Esophagus muscularis mucosa (tissue), 4 donors: ENCODE measurements around the gene ZNF660. TPM values are rescaled to one million over a fixed set of nuclear protein-coding genes. Genes with fewer than 3 reads are reported as not detected.
A peak's percentile ranks its signal among the peaks of the same experiment; 100 is the strongest.

ENCODE experiments used
- DNase-seq: peaks from one replicate; pipeline ENCODE4 v3.0.0-alpha.2; 2017; ENCODE audit errors: extremely low spot score
- H3K27ac ChIP-seq, 4 donors: fragments of 200-600 bp; sonication (generic); replicated peaks in 1 of 4; 1 replicate in 3 of 4; 2 replicates in 1 of 4; pipeline ENCODE4 v1.5.1; 2016 to 2019; ENCODE audit warnings: mild to moderate bottlenecking in 1 of 4
- H3K27me3 ChIP-seq, 4 donors: fragments of 200-600 bp; sonication (generic); one replicate each; pipeline versions ENCODE4 v1.5.1 to v1.6.0; 2016 to 2019
- H3K36me3 ChIP-seq, 4 donors: fragments of 200-600 bp; sonication (generic); one replicate each; pipeline ENCODE4 v1.5.1; 2016 to 2019
- H3K4me1 ChIP-seq, 4 donors: fragments of 200-600 bp; sonication (generic); one replicate each; pipeline ENCODE4 v1.5.1; 2016 to 2019
- H3K4me3 ChIP-seq, 4 donors: fragments of 200-600 bp; sonication (generic); 1 replicate in 2 of 4; 2 replicates in 2 of 4; pipeline ENCODE4 v1.5.1; 2016 to 2019; ENCODE audit warnings: mild to moderate bottlenecking in 4 of 4, moderate library complexity in 1 of 4
- H3K9me3 ChIP-seq, 4 donors: fragments of 200-600 bp; sonication (generic); 1 replicate in 3 of 4; 2 replicates in 1 of 4; pipeline ENCODE4 v1.5.1; 2016 to 2019
- POLR2A ChIP-seq: fragments of 450-650 bp; IDR thresholded peaks from one replicate; pipeline ENCODE4 v1.6.1; 2017; ENCODE audit warnings: antibody characterized with exemption, moderate library complexity, mild to moderate bottlenecking, low read depth
- POLR2AphosphoS5 ChIP-seq, 2 donors: sonication (generic); formaldehyde crosslinking; IDR thresholded peaks; one replicate each; pipeline ENCODE4 v1.6.1; 2017; ENCODE audit warnings: antibody characterized with exemption in 2 of 2
- WGBS: methylation state at CpG from one replicate; pipeline ENCODE4 v1.1.5; 2018; 5-methylcytosine and 5-hydroxymethylcytosine counted together
- intact Hi-C: fragments of 100-400 bp; cut with DNase I; formaldehyde crosslinking; loops from one replicate; pipeline ENCODE4 v1.15.1; 2023
- total RNA-seq, 4 donors: library from RNA; depleted of rRNA; stranded (reverse); fragments of >200 nt; gene quantifications; one replicate each; pipeline versions ENCODE4 v1.1.0 to v1.2.1, GENCODE V29; 2016

ZNF660 gene
- total RNA-seq, 4 donors from 2014 or later = 2.1 to 2.9 (median 2.6) TPM

GRCh38 chr3:44648564-44649229, 63.9 kb downstream of the ZNF660 start, which contains the start of gene ZNF35:
ZNF35 (plus strand) TSS chr3:44648732; CDS start chr3:44651068, 2,336 bp downstream.
- intact Hi-C loops = loop anchor here (10.0 kb wide), 1 partner anchor 76 kb away; the partner anchor contains the start of gene ZNF501
- TF ChIP-seq POLR2AphosphoS5 (IDR thresholded peaks at IDR 0.05) = peak; percentile 46 to 69
- no peak for TF ChIP-seq POLR2A
- H3K27ac ChIP-seq = peak within 1 kb of the TSS; percentile 71 to 83 (median 73)
- 0% methylated on average over 25 of the region's 37 CpGs for WGBS
- no peaks in the 10 kb centered on the region for H3K9me3 ChIP-seq
- H3K4me3 ChIP-seq = peak within 1 kb of the TSS; percentile 81 to 92 (median 86)
- peaks cover 21 to 34% (median 31%) of the 10 kb centered on the region in 4 donors for H3K36me3 ChIP-seq
- peaks cover 8 to 19% (median 13%) of the 10 kb centered on the region in 4 donors for H3K4me1 ChIP-seq
- peak; percentile 94 for DNase-seq
- no peaks in the 10 kb centered on the region for H3K27me3 ChIP-seq

Other genes starting within 250 kb of the ZNF660 start
- 10 to 100 TPM; 32.0 to 46.4 (median 36.5) TPM for gene TCAIM, start 246.2 kb upstream of the ZNF660 start, total RNA-seq
- 10 to 100 TPM in 2 of 4 donors, 1 to 10 TPM in 2; 6.5 to 11.9 (median 10.1) TPM for gene ZNF445, start 107.3 kb upstream of the ZNF660 start, total RNA-seq
- 1 to 10 TPM; 1.8 to 6.6 (median 3.9) TPM for gene ZKSCAN7, start 29.8 kb upstream of the ZNF660 start, total RNA-seq
- gene ZNF197, start 40.1 kb downstream of the ZNF660 start, total RNA-seq = 10 to 100 TPM; 16.3 to 22.8 (median 16.6) TPM
- gene ZNF35, start 63.8 kb downstream of the ZNF660 start, total RNA-seq = 10 to 100 TPM; 11.1 to 21.2 (median 16.7) TPM
- 1 to 10 TPM; 3.2 to 5.8 (median 5.4) TPM for gene ZNF502, start 127.7 kb downstream of the ZNF660 start, total RNA-seq
- 1 to 10 TPM; 5.1 to 9.9 (median 6.9) TPM for gene ZNF501, start 144.7 kb downstream of the ZNF660 start, total RNA-seq
- 10 to 100 TPM; 26.2 to 33.9 (median 28.2) TPM for gene KIAA1143, start 176.7 kb downstream of the ZNF660 start, total RNA-seq
- gene KIF15, start 176.8 kb downstream of the ZNF660 start, total RNA-seq = 1 to 10 TPM in 1 of 4 donors, under 1 TPM in 3; 0.26 to 1.2 (median 0.54) TPM